Measurements from ENCODE around the gene NAV3.

Gene NAV3

GRCh38 chr12:77842430-77842829 is 11.7 kb downstream of the NAV3 start:
- DNase-seq (ENCODE audit: low read depth), result no peak

GRCh38 chr12:77845831-77846230 is 15.1 kb downstream of the NAV3 start:
- no peak for DNase-seq (ENCODE audit: low read depth)

DNA sequence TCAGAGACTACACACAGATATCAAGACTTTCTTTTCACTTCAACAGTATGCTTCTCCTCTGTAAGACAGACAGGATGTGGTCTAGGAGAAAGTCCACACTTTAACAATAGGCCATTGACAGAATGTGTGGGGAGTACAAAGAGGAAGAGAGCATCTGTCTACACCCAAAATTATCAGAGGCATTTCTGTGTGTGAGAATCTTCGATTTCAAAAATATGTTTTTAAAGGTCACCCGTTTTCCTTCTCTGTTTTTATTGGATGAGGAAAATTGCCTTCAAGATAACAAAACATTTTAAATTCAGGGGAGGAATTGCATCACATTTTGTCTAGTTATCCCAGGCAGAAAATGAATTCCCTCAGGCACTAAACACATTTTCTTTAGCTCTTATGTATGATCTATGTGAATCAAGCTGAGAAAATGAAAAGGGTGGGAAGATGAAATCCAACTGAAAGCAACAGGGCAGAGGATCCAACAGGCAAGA is 16.4 kb downstream of the NAV3 start:
- no peak for DNase-seq (ENCODE audit: low read depth)

GRCh38 chr12:77847680-77848431 is 17.2 kb downstream of the NAV3 start:
- no peak for DNase-seq (ENCODE audit: low read depth)

DNA sequence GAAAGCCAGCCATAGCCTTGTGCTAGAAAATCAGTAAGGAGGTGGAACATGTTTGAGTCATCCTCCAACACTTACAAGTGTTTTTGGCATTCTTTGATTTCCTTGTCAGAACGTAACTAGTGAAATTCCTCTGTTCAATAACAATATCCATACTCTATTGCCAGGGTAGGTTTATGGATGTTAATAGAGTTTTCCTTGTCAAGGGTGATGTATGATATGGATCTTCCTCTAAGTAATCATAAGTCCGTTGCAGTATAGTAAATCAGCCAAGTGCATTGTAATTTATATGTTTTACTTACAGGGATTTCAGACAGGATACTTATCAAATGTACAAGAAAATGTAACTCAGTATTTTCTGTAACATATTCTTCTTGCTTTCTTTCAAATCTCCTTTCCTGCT is 19.4 kb downstream of the NAV3 start:
- DNase-seq (ENCODE audit: low read depth), result no peak

DNA sequence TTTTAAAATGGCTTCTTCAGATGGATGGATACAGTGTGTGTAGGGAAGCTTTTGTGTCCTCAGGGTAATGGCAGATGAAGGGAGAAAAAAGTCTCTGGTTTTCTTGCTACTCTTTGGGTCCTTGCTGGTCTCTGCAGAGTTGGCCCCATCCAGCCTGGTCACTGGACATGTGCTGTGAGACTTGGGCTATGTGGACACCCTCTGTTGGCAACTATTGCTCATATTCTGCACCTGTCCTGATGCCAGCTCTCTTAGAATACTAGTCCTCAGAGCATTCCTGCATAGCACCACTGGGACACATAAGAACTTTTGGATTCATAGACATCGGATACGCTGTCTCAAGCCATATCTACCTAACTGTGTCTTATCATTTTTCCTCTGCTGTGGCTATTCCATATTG is 20.0 kb downstream of the NAV3 start:
- DNase-seq (ENCODE audit: low read depth), result no peak

DNA sequence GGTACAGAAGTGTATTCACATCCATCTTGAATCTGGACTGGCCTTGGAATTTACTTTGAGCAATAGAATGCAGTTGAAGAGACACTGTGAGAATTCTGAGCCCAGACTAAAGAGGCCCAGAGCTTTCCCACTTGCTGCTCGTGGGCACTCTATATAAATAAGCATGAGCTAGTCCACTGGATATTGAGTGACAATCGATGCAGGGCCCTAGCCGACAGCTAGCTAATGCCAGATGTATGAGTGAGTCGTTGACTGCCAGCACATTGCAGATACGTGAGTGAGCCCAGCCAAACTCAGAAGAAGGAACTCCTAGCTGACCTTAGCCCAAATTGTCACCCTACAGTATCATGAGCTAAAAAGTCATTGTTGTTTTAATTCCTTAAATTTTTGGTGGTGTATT is 24.9 kb downstream of the NAV3 start:
- DNase-seq (ENCODE audit: low read depth), result no peak

DNA sequence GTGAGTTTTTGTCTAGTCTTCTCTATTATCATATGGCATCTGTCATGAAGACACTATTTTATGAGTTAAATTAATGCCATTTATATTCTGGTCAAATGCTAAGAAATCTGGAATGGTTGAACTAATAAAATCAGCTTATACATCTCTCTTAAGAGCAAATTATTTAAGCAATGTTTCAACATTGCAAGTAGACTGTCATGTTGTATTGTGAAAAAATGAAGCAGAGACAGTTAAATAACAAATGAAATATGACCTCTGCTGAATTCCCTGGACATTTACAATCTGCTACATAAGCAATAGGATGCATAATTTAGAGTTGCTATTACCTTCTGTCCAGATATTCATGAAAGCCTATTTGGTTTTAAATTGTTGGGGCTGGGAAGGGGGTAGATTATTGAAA is 30.6 kb downstream of the NAV3 start:
- no peak for DNase-seq (ENCODE audit: low read depth)

GRCh38 chr12:77865178-77865577 is 34.5 kb downstream of the NAV3 start:
- no peak for DNase-seq (ENCODE audit: low read depth)

GRCh38 chr12:77878901-77879300 is 48.2 kb downstream of the NAV3 start:
- no peak for DNase-seq (ENCODE audit: low read depth)

DNA sequence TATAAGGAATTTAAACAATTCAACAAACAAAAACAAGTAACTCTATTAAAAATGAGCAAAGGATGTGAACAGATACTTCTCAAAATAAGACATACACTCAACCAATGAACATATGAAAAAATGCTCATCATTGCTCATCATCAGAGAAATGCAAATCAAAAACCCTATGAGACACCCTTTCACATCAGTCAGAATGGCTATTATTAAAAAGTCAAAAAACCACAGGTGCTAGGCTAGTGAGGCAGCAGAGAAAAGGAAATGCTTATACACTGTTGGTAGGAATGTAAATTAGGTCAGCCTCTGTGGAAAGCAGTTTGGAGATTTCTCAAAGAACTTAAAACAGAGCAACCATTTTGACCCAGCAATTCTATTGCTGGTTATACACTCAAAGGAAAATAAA is 52.0 kb downstream of the NAV3 start:
- no peak for DNase-seq (ENCODE audit: low read depth)

DNA sequence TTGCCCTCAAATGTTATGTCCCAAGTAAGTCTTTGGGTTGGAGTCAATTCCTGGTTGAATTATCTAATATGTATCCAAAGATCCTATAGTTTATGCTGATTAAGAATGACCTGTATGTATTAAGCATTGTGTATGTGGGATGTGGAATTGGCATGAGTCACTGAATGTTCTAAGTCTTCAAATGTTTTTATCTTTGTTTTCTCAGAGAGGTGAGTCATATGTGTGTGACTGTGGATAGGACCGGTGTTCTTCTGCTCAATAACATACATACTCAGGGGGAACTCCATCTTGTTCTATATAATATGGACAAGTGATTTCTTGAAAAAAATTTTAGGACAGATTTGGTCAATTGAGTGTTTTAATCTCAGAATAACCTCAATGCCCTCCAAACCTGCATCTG is 57.9 kb downstream of the NAV3 start:
- no peak for DNase-seq (ENCODE audit: low read depth)

DNA sequence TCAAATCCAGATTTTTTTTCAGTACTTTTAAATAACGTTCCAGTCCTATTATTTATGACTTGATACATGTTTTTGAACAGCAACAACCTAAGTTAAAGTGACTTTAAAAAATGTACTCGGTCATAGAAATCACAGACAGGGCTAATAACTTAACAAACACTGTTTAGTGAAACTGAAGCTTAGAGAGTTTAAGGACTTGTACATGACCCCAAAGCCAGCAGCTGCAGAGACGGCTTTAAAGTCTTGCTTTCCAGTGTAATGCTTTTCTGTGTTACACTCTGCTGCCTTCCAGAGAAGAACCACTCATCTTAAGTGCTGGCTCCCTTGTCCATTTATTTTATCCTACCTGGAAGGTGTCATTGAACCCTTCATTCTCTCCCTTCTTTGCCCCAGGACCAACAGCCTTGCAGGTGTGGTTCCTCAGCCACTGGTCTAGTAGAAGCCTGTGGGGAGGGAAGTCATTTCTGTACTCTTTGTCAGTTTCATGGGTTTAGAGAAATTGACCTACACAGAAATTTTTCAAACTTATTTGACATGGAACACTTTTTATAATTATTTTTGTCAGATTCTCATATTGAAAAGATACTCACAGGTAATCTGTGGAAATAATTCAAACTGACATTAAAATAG is 60.9 kb downstream of the NAV3 start:
- DNase-seq (ENCODE audit: low read depth), result no peak

DNA sequence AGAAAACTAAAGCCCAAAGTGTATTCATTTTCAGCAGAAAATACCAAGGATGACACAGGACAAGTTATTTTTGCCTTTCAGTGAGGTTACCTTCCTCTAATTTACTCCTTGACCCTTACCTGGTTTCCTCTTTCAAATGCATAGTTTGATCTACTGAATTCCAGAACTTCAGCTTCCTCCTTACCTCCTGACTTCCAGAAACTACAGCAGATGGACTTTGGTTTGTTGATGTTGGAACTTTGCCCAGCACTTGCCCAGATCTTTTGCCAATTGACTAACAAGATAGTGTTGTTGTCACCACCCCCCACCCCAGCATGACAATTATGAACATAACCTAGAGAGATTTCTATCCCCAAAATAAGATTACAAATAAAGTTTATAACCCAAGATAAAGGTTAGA is 63.2 kb downstream of the NAV3 start:
- no peak for DNase-seq (ENCODE audit: low read depth)

- DNase-seq (ENCODE audit: low read depth), result no peak
Measured at GRCh38 chr12:77894556-77894955, 63.9 kb downstream of the NAV3 start.

- DNase-seq (ENCODE audit: low read depth), result no peak
Measured at GRCh38 chr12:77895699-77896098, 65.0 kb downstream of the NAV3 start.

- DNase-seq (ENCODE audit: low read depth), result no peak
Measured at GRCh38 chr12:77907936-77908335, 77.2 kb downstream of the NAV3 start.

- DNase-seq (ENCODE audit: low read depth), result no peak
Measured at GRCh38 chr12:77914081-77914488, 83.4 kb downstream of the NAV3 start.

DNA sequence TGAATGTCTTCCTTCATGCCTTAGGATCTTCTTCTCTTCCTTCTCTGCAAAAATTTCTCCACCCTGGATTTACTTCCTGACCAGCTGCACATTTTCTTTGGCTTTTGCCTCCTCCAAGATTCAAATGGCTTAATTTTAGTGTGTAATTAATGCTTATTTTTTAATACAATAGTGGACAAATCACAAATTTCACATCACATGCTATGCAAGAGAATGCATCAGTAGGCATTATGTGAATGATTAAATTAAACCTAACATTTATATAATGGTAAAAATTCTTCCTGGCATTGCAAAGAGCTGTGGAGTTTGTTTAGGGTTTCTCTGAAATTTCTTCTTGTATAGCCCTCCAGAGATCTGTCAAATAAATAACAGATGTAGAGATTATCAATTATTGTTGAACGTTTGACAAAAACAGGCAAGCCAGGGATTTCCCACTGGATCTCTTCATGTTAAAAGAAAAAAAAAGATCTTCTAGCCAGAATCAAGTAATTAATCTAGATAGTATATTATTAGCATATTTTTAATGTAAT is 84.4 kb downstream of the NAV3 start:
- DNase-seq (ENCODE audit: low read depth), result no peak

DNA sequence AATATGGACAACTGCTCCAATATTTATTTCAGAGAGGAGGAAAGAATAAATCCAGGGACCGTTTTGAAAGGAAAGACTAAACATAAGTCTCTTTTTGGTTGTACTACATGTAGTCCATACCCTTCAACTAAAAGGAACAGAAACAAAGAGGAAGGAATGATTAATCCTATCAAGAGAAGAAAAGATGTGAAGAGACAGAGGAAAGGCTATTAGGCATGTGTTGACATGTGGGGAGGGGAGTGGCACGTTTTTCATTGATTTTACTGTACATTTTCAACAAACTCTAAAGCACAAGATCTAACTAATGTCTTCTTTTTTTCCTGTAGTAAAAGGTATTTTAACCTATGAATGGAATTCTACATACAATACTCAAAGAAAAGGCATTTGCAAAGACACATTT is 85.6 kb downstream of the NAV3 start:
- no peak for DNase-seq (ENCODE audit: low read depth)

- DNase-seq (ENCODE audit: low read depth), result no peak
Measured at GRCh38 chr12:77918046-77918445, 87.4 kb downstream of the NAV3 start.

- DNase-seq (ENCODE audit: low read depth), result no peak
Measured at GRCh38 chr12:77919450-77919849, 88.8 kb downstream of the NAV3 start.

GRCh38 chr12:77923882-77924281 is 93.2 kb downstream of the NAV3 start:
- no peak for DNase-seq (ENCODE audit: low read depth)

DNA sequence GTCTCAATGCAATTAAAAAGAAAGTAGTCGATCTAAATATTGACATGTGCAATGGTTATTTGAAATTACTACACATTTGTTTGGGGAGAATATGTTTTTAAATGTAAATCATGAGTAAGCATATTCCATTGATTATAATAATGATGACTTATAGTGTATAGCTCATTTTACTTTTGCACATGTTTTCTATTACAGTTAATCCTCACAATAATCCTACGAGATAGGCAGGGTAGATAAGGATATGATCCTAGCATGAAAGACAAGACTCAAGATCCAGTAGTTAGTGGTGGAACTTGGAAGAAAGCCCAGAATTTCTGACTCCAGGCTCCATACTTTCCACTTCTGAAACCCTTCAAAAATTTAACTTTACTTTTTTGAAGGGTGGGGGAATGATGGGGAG is 94.0 kb downstream of the NAV3 start:
- no peak for DNase-seq (ENCODE audit: low read depth)

Data from activated T-cell treated with anti-CD3 and anti-CD28 coated beads for 24 hours (primary cell).